Neural cell (in vitro differentiated cells): Measurements from ENCODE around the gene A1BG. TPM values are rescaled to one million over a fixed set of nuclear protein-coding genes. Genes with fewer than 3 reads are reported as not detected.

Experiments
- H2AFZ ChIP-seq: fragments of 200-600, 300-800 bp; sonication (generic), shearing (Covaris generic); 2 replicates; pipeline ENCODE4 v1.6.0; 2014; ENCODE audit warnings: low read depth, mild to moderate bottlenecking, antibody characterized with exemption, low read length, moderate library complexity
- H3F3A ChIP-seq: fragments of 200-600 bp; shearing (Covaris generic); 2 replicates; pipeline ENCODE4 v1.6.1; 2016; ENCODE audit warnings: mild to moderate bottlenecking, moderate library complexity, mixed read lengths, antibody characterized with exemption, low read length; ENCODE audit not compliant: insufficient read depth, poor library complexity, severe bottlenecking
- H3K27ac ChIP-seq: fragments of 200-600, 300-800 bp; sonication (generic), shearing (Covaris generic); 2 replicates; pipeline ENCODE4 v1.5.1; 2014; ENCODE audit warnings: mild to moderate bottlenecking, low read length, moderate library complexity
- H3K27me3 ChIP-seq: fragments of 300-800, 200-600 bp; sonication (generic), shearing (Covaris generic); 2 replicates; pipeline ENCODE4 v1.6.0; 2014; ENCODE audit warnings: mild to moderate bottlenecking, low read depth, low read length, moderate library complexity; ENCODE audit not compliant: insufficient read depth
- H3K36me3 ChIP-seq: fragments of 300-800, 200-600 bp; sonication (generic), shearing (Covaris generic); 2 replicates; pipeline ENCODE4 v1.5.1; 2014; ENCODE audit warnings: mild to moderate bottlenecking, antibody characterized with exemption, low read length, moderate library complexity; ENCODE audit not compliant: insufficient read depth
- H3K4me2 ChIP-seq: fragments of 300-800, 200-600 bp; sonication (generic), shearing (Covaris generic); 2 replicates; pipeline ENCODE4 v1.6.0; 2014; ENCODE audit warnings: mild to moderate bottlenecking, low read length
- H3K4me3 ChIP-seq: fragments of 300-800, 200-600 bp; sonication (generic), shearing (Covaris generic); 2 replicates; pipeline ENCODE4 v1.5.1; 2014; ENCODE audit warnings: mild to moderate bottlenecking, low read length, moderate library complexity
- H3K79me2 ChIP-seq: fragments of 200-600 bp; shearing (Covaris generic); replicated peaks from 2 replicates; pipeline ENCODE4 v1.6.0; 2014; ENCODE audit warnings: mild to moderate bottlenecking, low read length, moderate library complexity; ENCODE audit not compliant: insufficient read depth
- H3K9ac ChIP-seq: fragments of 300-800, 200-600 bp; sonication (generic), shearing (Covaris generic); 2 replicates; pipeline ENCODE4 v1.6.1; 2016; ENCODE audit warnings: mild to moderate bottlenecking, low read length, mixed read lengths
- H3K9me2 ChIP-seq: fragments of 200-600 bp; shearing (Covaris generic); 2 replicates; pipeline ENCODE4 v1.6.1; 2016; ENCODE audit warnings: mild to moderate bottlenecking, low read length, mixed read lengths; ENCODE audit not compliant: insufficient read depth
- H3K9me3 ChIP-seq: fragments of 200-600, 300-800 bp; sonication (generic), shearing (Covaris generic); 2 replicates; pipeline ENCODE4 v1.6.1; 2016; ENCODE audit warnings: mild to moderate bottlenecking, mixed run types, low read length, moderate library complexity, mixed read lengths
- H4K20me1 ChIP-seq: fragments of 200-600 bp; shearing (Covaris generic); 2 replicates; pipeline ENCODE4 v1.6.1; 2016; ENCODE audit warnings: mild to moderate bottlenecking, mixed run types; ENCODE audit not compliant: insufficient read depth
- EP300 ChIP-seq: fragments of 450-650 bp; conservative IDR thresholded peaks from 2 replicates; pipeline ENCODE4 v1.6.1; 2014; ENCODE audit warnings: antibody characterized with exemption, mild to moderate bottlenecking, moderate library complexity; ENCODE audit not compliant: poor library complexity, severe bottlenecking
- EZH2 ChIP-seq: fragments of 200-600, 300-800 bp; shearing (Covaris generic), sonication (generic); IDR thresholded peaks from 2 replicates; pipeline ENCODE4 v1.6.1; 2014; ENCODE audit warnings: antibody characterized with exemption, low read length, borderline replicate concordance, mild to moderate bottlenecking; ENCODE audit not compliant: insufficient read depth, poor library complexity, severe bottlenecking
- MXI1 ChIP-seq: fragments of 450-650 bp; conservative IDR thresholded peaks from 2 replicates; pipeline ENCODE4 v1.6.1; 2014; ENCODE audit warnings: antibody characterized with exemption, mild to moderate bottlenecking; ENCODE audit not compliant: poor library complexity, severe bottlenecking
- POLR2AphosphoS5 ChIP-seq: IDR thresholded peaks from 2 replicates; pipeline ENCODE4 v1.6.1; 2012
- RAD21 ChIP-seq: fragments of 450-650 bp; conservative IDR thresholded peaks from 2 replicates; pipeline ENCODE4 v1.6.1; 2014; ENCODE audit warnings: antibody characterized with exemption, mild to moderate bottlenecking, moderate library complexity
- SMC3 ChIP-seq: fragments of 450-650 bp; conservative IDR thresholded peaks from 2 replicates; pipeline ENCODE4 v1.6.1; 2014; ENCODE audit warnings: antibody characterized with exemption, mild to moderate bottlenecking, moderate library complexity; ENCODE audit not compliant: poor library complexity
- TAF1 ChIP-seq: IDR thresholded peaks from 2 replicates; pipeline ENCODE4 v1.6.1; 2012; ENCODE audit warnings: low read depth
- polyA plus RNA-seq: library from polyadenylated mRNA; depleted of rRNA; stranded (reverse); fragments of >200 nt; gene quantifications from 2 replicates; pipeline ENCODE4 v1.2.3, GENCODE V29; 2014
- TF ChIP-seq, protein P1 (sequence below): IDR thresholded peaks from 2 replicates; pipeline ENCODE4 v1.6.1; 2012; ENCODE audit warnings: borderline replicate concordance
- TF ChIP-seq, protein P2 (sequence below): fragments of 450-650 bp; IDR thresholded peaks from 2 replicates; pipeline ENCODE4 v1.5.1; 2014; ENCODE audit warnings: antibody characterized with exemption, mild to moderate bottlenecking, moderate library complexity; ENCODE audit not compliant: poor library complexity, severe bottlenecking

A1BG gene
- polyA plus RNA-seq, 1 donor from 2014 or later: 40.0 TPM

DNA sequence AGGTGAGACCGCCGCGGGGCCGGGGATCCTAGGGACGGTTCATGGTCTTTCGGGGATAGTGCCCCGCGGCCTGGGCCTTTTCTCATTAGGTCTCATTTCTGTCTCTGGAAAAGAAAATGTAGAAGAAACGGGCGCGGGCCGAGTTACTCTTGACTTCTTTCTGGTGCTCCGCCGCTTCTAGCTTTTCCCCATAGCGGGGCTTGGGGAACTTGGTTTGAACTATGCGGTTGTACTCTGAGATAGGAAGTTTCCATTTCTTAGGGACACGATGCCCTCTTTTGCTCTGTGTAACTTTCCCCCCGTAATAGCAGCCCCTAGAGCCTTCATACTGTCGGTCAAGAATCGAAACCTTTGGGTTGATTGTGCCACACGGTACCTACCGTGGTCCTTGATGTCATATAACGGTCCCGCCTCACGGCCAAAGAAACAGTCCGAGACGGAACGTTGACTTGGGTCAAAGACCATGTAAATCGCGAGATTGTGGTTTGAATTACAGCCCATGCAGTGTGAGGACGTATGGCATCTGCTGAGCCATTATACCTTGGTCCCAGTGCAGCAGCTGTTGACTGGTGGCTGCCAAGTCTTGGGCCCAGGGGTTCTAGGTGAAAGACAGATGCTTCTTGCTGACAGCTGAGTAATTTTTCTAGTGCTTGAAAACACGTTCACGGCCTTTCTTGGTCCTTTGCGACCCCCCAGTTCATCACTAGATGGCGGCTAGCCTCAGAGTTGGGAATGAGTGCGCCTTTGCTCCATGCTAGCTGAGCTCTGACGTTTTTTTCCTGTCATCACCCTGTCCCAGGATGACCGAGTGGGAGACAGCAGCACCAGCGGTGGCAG lies 34.3 kb upstream of the A1BG start:
- no peaks in the 10 kb centered on the region for H3K9me2 ChIP-seq
- H3K27ac ChIP-seq: peak overlapping the region; percentile 95
- no peak overlapping the region for H2AFZ ChIP-seq
- peaks cover 20% of the 10 kb centered on the region for H3K79me2 ChIP-seq
- H3K4me3 ChIP-seq: peak overlapping the region; percentile 77
- peak overlapping the region; percentile 92 for H3K9ac ChIP-seq
- H4K20me1 ChIP-seq: no peaks in the 10 kb centered on the region
- H3K9me3 ChIP-seq: no peaks in the 10 kb centered on the region
- no peaks in the 10 kb centered on the region for H3K36me3 ChIP-seq
- TF ChIP-seq, protein P1, sequence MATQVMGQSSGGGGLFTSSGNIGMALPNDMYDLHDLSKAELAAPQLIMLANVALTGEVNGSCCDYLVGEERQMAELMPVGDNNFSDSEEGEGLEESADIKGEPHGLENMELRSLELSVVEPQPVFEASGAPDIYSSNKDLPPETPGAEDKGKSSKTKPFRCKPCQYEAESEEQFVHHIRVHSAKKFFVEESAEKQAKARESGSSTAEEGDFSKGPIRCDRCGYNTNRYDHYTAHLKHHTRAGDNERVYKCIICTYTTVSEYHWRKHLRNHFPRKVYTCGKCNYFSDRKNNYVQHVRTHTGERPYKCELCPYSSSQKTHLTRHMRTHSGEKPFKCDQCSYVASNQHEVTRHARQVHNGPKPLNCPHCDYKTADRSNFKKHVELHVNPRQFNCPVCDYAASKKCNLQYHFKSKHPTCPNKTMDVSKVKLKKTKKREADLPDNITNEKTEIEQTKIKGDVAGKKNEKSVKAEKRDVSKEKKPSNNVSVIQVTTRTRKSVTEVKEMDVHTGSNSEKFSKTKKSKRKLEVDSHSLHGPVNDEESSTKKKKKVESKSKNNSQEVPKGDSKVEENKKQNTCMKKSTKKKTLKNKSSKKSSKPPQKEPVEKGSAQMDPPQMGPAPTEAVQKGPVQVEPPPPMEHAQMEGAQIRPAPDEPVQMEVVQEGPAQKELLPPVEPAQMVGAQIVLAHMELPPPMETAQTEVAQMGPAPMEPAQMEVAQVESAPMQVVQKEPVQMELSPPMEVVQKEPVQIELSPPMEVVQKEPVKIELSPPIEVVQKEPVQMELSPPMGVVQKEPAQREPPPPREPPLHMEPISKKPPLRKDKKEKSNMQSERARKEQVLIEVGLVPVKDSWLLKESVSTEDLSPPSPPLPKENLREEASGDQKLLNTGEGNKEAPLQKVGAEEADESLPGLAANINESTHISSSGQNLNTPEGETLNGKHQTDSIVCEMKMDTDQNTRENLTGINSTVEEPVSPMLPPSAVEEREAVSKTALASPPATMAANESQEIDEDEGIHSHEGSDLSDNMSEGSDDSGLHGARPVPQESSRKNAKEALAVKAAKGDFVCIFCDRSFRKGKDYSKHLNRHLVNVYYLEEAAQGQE: no peak
- TF ChIP-seq, protein P2, sequence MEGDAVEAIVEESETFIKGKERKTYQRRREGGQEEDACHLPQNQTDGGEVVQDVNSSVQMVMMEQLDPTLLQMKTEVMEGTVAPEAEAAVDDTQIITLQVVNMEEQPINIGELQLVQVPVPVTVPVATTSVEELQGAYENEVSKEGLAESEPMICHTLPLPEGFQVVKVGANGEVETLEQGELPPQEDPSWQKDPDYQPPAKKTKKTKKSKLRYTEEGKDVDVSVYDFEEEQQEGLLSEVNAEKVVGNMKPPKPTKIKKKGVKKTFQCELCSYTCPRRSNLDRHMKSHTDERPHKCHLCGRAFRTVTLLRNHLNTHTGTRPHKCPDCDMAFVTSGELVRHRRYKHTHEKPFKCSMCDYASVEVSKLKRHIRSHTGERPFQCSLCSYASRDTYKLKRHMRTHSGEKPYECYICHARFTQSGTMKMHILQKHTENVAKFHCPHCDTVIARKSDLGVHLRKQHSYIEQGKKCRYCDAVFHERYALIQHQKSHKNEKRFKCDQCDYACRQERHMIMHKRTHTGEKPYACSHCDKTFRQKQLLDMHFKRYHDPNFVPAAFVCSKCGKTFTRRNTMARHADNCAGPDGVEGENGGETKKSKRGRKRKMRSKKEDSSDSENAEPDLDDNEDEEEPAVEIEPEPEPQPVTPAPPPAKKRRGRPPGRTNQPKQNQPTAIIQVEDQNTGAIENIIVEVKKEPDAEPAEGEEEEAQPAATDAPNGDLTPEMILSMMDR: peak; percentile 29
- TF ChIP-seq EZH2 (no peak), POLR2AphosphoS5 (no peak), SMC3 (no peak), RAD21 (no peak), TAF1 (no peak)
- H3F3A ChIP-seq: peaks cover 4% of the 10 kb centered on the region
- H3K27me3 ChIP-seq: no peaks in the 10 kb centered on the region
- H3K4me2 ChIP-seq: peak overlapping the region; percentile 89

DNA sequence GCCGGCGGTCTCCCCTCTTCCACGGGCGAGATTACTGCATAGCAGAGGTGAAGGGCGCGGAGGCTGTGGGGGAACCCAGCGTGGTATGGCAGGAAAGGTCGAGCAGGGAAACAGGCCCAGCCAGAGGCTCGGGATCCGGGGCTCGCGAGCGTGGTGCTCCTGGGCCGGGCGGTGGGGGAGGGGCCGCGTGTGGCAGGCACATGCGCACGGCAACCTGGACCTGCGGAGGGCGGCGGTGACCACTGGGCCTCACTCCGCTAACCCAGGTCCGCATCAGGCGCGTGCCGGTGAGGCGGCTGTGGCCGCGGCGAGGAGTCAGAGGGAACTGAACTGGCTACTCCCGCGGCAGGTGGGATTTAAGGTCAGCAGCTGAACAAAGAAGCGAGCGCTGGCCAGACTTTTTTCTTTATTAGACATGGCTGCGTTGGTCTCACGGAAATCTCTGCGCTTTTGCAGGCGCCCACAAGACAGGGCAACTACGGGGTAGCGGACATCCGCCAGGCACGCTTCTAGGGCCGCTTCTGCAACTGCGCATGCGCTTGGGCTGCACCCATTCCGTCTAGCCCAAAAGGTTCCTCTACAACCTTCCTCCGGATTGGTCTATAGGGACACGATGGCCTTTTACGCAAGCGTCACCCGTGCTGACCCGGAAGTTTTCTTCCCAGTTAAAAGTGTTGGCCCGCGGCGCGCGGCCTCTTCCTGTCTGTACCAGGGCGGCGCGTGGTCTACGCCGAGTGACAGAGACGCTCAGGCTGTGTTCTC lies 33.5 kb upstream of the A1BG start, which contains the start of gene RPS5:
Gene RPS5, plus strand, starts transcription at position 694 of the 762 bp plus-strand sequence. CDS start 869 bp downstream, outside the sequence.
- TF ChIP-seq, protein P1: peak; percentile 98
- peak; percentile 20 for TF ChIP-seq EP300
- TF ChIP-seq POLR2AphosphoS5: peak; percentile 96
- TF ChIP-seq TAF1: peak; percentile 99
- TF ChIP-seq MXI1: peak; percentile 98
- TF ChIP-seq, protein P2: no peak
- no peak for TF ChIP-seq SMC3
- TF ChIP-seq RAD21: peak; percentile 27
- no peak for TF ChIP-seq EZH2
- peak within 1 kb of the TSS; percentile 78 for H2AFZ ChIP-seq
- peak within 1 kb of the TSS; percentile 77 for H3K4me3 ChIP-seq
- no peaks in the 10 kb centered on the region for H3K27me3 ChIP-seq
- no peaks in the 10 kb centered on the region for H4K20me1 ChIP-seq
- H3K36me3 ChIP-seq: no peaks in the 10 kb centered on the region
- peak within 1 kb of the TSS; percentile 92 for H3K9ac ChIP-seq
- H3K79me2 ChIP-seq: peaks cover 20% of the 10 kb centered on the region
- no peaks in the 10 kb centered on the region for H3K9me3 ChIP-seq
- no peaks in the 10 kb centered on the region for H3K9me2 ChIP-seq
- H3K4me2 ChIP-seq: peak within 1 kb of the TSS; percentile 91
- peak within 1 kb of the TSS; percentile 95 for H3K27ac ChIP-seq
- H3F3A ChIP-seq: peaks cover 4% of the 10 kb centered on the region
